Tibial nerve (tissue), 4 donors: ENCODE results near the gene PTPRG.

ENCODE experiments used
- CTCF ChIP-seq, 5 experiments: fragments of 200-600 bp in 3 of 5; fragments of 450-650 bp in 2 of 5; sonication (generic) in 3 of 5; IDR thresholded peaks; one replicate each; pipeline ENCODE4 v1.5.1; 2016 to 2019; ENCODE audit warnings: antibody characterized with exemption in 5 of 5, mild to moderate bottlenecking in 3 of 5, moderate library complexity in 2 of 5
- EP300 ChIP-seq, 2 donors: sonication (generic); formaldehyde crosslinking; IDR thresholded peaks; one replicate each; pipeline ENCODE4 v1.6.1; 2017; ENCODE audit warnings: antibody characterized with exemption in 2 of 2, mild to moderate bottlenecking in 1 of 2
- POLR2A ChIP-seq, 2 donors: fragments of 450-650 bp; IDR thresholded peaks; one replicate each; pipeline ENCODE4 v1.6.1; 2017; ENCODE audit warnings: antibody characterized with exemption in 2 of 2, mild to moderate bottlenecking in 2 of 2, moderate library complexity in 2 of 2

GRCh38 chr3:61901986-61902385, 340.6 kb downstream of the PTPRG start:
- TF ChIP-seq CTCF (IDR thresholded peaks at IDR 0.05): no peak
- no peak for TF ChIP-seq EP300 (IDR thresholded peaks at IDR 0.05)
- TF ChIP-seq POLR2A (IDR thresholded peaks at IDR 0.05): no peak
